GM21515 (cell line): Measurements from ENCODE around the gene PLK5.

ENCODE experiments used
- ATAC-seq: cut with Tn5 transposase; IDR thresholded peaks from one replicate; pipeline ENCODE4 v1.9.1; 2021; ENCODE audit not compliant: unreplicated experiment

The PLK5 gene

GRCh38 chr19:1576242-1577089, 52.6 kb downstream of the PLK5 start:
- no peak for ATAC-seq

GRCh38 chr19:1577090-1577928, 53.4 kb downstream of the PLK5 start:
- ATAC-seq, result no peak

- ATAC-seq, result no peak
Measured at GRCh38 chr19:1577929-1578618, 54.2 kb downstream of the PLK5 start.

- ATAC-seq, result no peak
Measured at GRCh38 chr19:1579222-1579621, 55.3 kb downstream of the PLK5 start.

- ATAC-seq, result no peak
Measured at GRCh38 chr19:1580382-1580781, 56.5 kb downstream of the PLK5 start.

GRCh38 chr19:1580957-1581356, 57.1 kb downstream of the PLK5 start:
- no peak for ATAC-seq

- no peak for ATAC-seq
Measured at GRCh38 chr19:1582201-1582600, 58.3 kb downstream of the PLK5 start.

- ATAC-seq, result no peak
Measured at GRCh38 chr19:1584500-1585242, 60.8 kb downstream of the PLK5 start.

GRCh38 chr19:1585243-1585580, 61.3 kb downstream of the PLK5 start:
- ATAC-seq, result no peak
